ENCODE measurements around the gene P2RY8. TPM values are rescaled to one million over a fixed set of nuclear protein-coding genes. Genes with fewer than 3 reads are reported as not detected.

P2RY8 gene, protein sequence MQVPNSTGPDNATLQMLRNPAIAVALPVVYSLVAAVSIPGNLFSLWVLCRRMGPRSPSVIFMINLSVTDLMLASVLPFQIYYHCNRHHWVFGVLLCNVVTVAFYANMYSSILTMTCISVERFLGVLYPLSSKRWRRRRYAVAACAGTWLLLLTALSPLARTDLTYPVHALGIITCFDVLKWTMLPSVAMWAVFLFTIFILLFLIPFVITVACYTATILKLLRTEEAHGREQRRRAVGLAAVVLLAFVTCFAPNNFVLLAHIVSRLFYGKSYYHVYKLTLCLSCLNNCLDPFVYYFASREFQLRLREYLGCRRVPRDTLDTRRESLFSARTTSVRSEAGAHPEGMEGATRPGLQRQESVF
- total RNA-seq, result 0.67 and 1.7 TPM in 2 replicates

DNA sequence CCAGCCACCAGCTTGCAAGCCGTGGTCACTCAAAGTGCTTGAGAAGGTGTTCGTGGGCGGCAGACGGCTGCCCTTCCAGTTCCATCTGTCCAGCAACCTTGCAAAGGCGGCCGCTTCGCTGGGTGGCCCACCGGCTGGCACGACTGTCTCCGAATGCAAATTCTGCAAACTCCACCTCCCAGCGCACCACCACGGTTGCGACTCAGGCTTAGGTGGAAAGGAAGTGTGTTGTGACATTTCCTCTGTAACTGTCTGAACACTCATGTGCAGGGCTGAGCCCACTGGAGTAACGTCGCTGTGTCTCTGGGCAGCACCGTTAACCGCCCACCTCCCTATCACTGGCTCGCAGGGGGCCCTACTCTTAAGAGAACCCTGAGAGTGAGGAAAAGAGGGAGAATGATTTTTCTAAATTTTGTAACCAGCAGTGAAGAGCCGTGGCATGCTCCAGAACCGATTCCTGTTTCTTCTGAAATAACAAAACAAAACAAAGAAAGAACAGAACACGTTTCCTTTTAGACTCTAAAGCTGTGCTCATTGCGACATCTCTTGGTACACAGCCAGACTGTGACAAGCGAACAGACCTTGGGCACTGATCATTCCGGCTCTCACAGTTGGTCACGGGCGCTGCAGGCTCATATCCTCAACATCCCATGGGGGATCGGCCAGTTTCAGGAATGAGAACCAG lies at the start of gene P2RY8:
Gene P2RY8, minus strand, starts transcription at position 155 of the 685 bp plus-strand sequence. CDS start 70,627 bp downstream, outside the sequence.

DNA sequence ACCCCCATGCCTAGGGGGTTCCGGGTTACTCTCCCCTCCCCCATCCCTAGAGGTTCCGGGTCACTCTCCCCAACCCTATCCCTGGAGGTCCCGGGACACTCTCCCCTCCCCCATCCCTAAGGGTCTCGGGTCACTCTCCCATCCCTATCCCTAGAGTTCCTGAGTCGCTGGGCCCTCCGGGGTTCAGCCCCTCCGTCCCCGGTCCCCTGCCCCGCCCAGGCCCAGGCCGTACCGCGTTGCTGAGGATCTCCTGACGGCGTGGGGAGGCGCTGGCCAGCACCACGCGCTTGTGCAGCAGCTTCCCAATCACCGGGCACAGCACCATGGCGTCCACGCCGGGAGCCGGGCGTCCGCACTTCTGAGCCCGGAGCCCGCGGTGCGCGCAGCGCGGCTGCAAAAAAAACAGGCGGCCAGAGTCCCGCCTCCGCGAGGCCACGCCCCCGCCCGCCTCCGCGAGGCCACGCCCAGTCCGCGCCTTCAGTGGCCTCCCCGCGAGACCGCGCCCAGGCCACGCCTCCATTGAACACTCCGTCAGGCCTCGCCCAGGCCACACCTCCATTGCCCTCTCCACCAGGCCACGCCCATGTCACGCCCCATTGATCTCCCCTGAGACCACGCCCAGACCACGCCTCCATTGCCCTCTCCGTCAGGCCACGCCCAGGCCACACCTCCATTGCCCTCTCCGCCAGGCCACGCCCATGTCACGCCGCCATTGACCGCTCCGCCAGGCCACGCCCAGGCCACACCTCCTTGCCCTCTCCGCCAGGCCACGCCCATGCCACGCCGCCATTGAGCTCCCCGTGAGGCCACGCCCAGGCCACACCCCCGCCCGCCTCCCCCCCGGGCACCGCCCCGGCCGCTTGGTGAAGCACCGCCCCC lies 84.2 kb downstream of the P2RY8 start, which contains the start of gene ASMTL:
Gene ASMTL, minus strand, starts transcription at position 394 of the 879 bp plus-strand sequence. Its CDS starts 69 bp downstream, at position 325.

Other genes starting within 250 kb of the P2RY8 start
- 33.3 and 36.0 TPM in 2 replicates for gene IL3RA, start 200.4 kb downstream of the P2RY8 start, total RNA-seq
- 246 and 266 TPM in 2 replicates for gene SLC25A6, start 145.1 kb downstream of the P2RY8 start, total RNA-seq
- 27.0 and 29.4 TPM in 2 replicates for gene ASMTL, start 84.3 kb downstream of the P2RY8 start, total RNA-seq
- 23.4 and 28.2 TPM in 2 replicates for gene AKAP17A, start 54.4 kb upstream of the P2RY8 start, total RNA-seq
- gene ASMT, start 77.9 kb upstream of the P2RY8 start, total RNA-seq, result not detected in 2 replicates